Measurements from ENCODE around the gene WDR41.

The WDR41 gene

DNA sequence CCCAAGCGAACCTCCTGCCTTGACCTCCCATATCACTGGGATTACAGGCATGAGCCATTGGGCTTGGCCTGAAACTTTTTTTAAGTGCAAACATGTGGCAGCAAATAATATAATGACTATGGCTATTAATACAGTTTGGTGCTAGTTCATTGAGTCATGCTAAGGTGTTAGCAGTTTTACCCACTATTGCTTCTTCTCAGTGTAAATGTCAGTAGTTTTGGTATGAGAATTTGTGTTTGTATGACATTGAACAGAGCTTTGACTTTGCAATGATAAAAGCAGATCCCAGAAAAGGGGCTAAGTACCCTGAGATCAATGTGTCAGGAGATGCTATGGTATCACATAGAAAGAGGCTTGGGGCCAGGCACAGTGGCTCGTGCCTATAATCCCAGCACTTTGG lies 67.2 kb downstream of the WDR41 start:
- Histone ChIP-seq H3K56ac (ENCODE audit: low read length) (no peak overlapping the region), H3K79me2 (ENCODE audit: control insufficient read depth, insufficient read depth, low read length) (no peaks in the 10 kb centered on the region), H3K4me1 (ENCODE audit: control insufficient read depth, low read depth, low read length) (no peaks in the 10 kb centered on the region), H4K5ac (ENCODE audit: low read length) (no peak overlapping the region), H3K23ac (ENCODE audit: low read length) (no peak overlapping the region), H3K18ac (ENCODE audit: low read length) (no peak overlapping the region), H2BK5ac (ENCODE audit: low read length) (no peak overlapping the region), H2BK15ac (replicated peaks; ENCODE audit: low read depth) (no peak overlapping the region), H3K4me3 (ENCODE audit: low read length) (no peak overlapping the region), H3K4ac (ENCODE audit: low read depth, low read length) (no peak overlapping the region), H2AK5ac (ENCODE audit: low read length) (no peak overlapping the region), H3K27me3 (ENCODE audit: insufficient read depth, low read length, poor library complexity) (no peaks in the 10 kb centered on the region), H3K79me1 (ENCODE audit: low read length) (no peaks in the 10 kb centered on the region), H4K8ac (ENCODE audit: low read depth, low read length) (no peak overlapping the region), H2BK120ac (ENCODE audit: low read depth, low read length) (no peak overlapping the region), H3K36me3 (ENCODE audit: control insufficient read depth, insufficient read depth, low read length) (no peaks in the 10 kb centered on the region), H3K4me2 (ENCODE audit: low read length) (no peak overlapping the region), H3K27ac (ENCODE audit: low read depth, low read length) (no peak overlapping the region), H3K9ac (ENCODE audit: low read length) (no peak overlapping the region)
- no peak for DNase-seq
- no CpG with 5 or more reads among the region's 2 CpGs for WGBS (ENCODE audit: extremely low coverage, insufficient coverage, low lambda C conversion rate)

- H3K27ac ChIP-seq (ENCODE audit: low read depth, low read length): no peak overlapping the region
- H3K4me1 ChIP-seq (ENCODE audit: control insufficient read depth, low read depth, low read length): no peaks in the 10 kb centered on the region
- WGBS (ENCODE audit: extremely low coverage, insufficient coverage, low lambda C conversion rate): no CpG with 5 or more reads among the region's 2 CpGs
- H3K23ac ChIP-seq (ENCODE audit: low read length): no peak overlapping the region
- H2BK5ac ChIP-seq (ENCODE audit: low read length): no peak overlapping the region
- H3K36me3 ChIP-seq (ENCODE audit: control insufficient read depth, insufficient read depth, low read length): no peaks in the 10 kb centered on the region
- H2BK15ac ChIP-seq (replicated peaks; ENCODE audit: low read depth): no peak overlapping the region
- no peak overlapping the region for H2BK120ac ChIP-seq (ENCODE audit: low read depth, low read length)
- H3K79me2 ChIP-seq (ENCODE audit: control insufficient read depth, insufficient read depth, low read length): no peaks in the 10 kb centered on the region
- no peak overlapping the region for H3K4me3 ChIP-seq (ENCODE audit: low read length)
- no peak overlapping the region for H4K8ac ChIP-seq (ENCODE audit: low read depth, low read length)
- H4K5ac ChIP-seq (ENCODE audit: low read length): no peak overlapping the region
- no peak overlapping the region for H3K4ac ChIP-seq (ENCODE audit: low read depth, low read length)
- H3K27me3 ChIP-seq (ENCODE audit: insufficient read depth, low read length, poor library complexity): no peaks in the 10 kb centered on the region
- no peak overlapping the region for H3K18ac ChIP-seq (ENCODE audit: low read length)
- no peak overlapping the region for H3K56ac ChIP-seq (ENCODE audit: low read length)
- no peak overlapping the region for H3K9ac ChIP-seq (ENCODE audit: low read length)
- no peaks in the 10 kb centered on the region for H3K79me1 ChIP-seq (ENCODE audit: low read length)
- DNase-seq: no peak
- H2AK5ac ChIP-seq (ENCODE audit: low read length): no peak overlapping the region
- H3K4me2 ChIP-seq (ENCODE audit: low read length): no peak overlapping the region
Measured at GRCh38 chr5:77423022-77423750, 68.9 kb downstream of the WDR41 start.

- Histone ChIP-seq H2AK5ac (ENCODE audit: low read length) (no peak overlapping the region), H3K27me3 (ENCODE audit: insufficient read depth, low read length, poor library complexity) (no peaks in the 10 kb centered on the region), H3K36me3 (ENCODE audit: control insufficient read depth, insufficient read depth, low read length) (no peaks in the 10 kb centered on the region), H3K4me3 (ENCODE audit: low read length) (no peak overlapping the region), H4K5ac (ENCODE audit: low read length) (no peak overlapping the region), H4K8ac (ENCODE audit: low read depth, low read length) (no peak overlapping the region), H3K4me1 (ENCODE audit: control insufficient read depth, low read depth, low read length) (no peaks in the 10 kb centered on the region), H2BK5ac (ENCODE audit: low read length) (no peak overlapping the region), H3K56ac (ENCODE audit: low read length) (no peak overlapping the region), H3K79me1 (ENCODE audit: low read length) (no peaks in the 10 kb centered on the region), H3K4ac (ENCODE audit: low read depth, low read length) (no peak overlapping the region), H3K79me2 (ENCODE audit: control insufficient read depth, insufficient read depth, low read length) (no peaks in the 10 kb centered on the region), H3K4me2 (ENCODE audit: low read length) (no peak overlapping the region), H3K23ac (ENCODE audit: low read length) (no peak overlapping the region), H2BK15ac (replicated peaks; ENCODE audit: low read depth) (no peak overlapping the region), H2BK120ac (ENCODE audit: low read depth, low read length) (no peak overlapping the region), H3K18ac (ENCODE audit: low read length) (no peak overlapping the region), H3K9ac (ENCODE audit: low read length) (no peak overlapping the region), H3K27ac (ENCODE audit: low read depth, low read length) (no peak overlapping the region)
- DNase-seq: no peak
- no CpG with 5 or more reads among the region's 3 CpGs for WGBS (ENCODE audit: extremely low coverage, insufficient coverage, low lambda C conversion rate)
Measured at GRCh38 chr5:77420940-77421339, 71.2 kb downstream of the WDR41 start.

- Histone ChIP-seq H3K79me2 (ENCODE audit: control insufficient read depth, insufficient read depth, low read length) (no peaks in the 10 kb centered on the region), H2BK15ac (replicated peaks; ENCODE audit: low read depth) (no peak overlapping the region), H3K4me2 (ENCODE audit: low read length) (no peak overlapping the region), H3K4me1 (ENCODE audit: control insufficient read depth, low read depth, low read length) (no peaks in the 10 kb centered on the region), H2BK5ac (ENCODE audit: low read length) (no peak overlapping the region), H4K5ac (ENCODE audit: low read length) (no peak overlapping the region), H4K8ac (ENCODE audit: low read depth, low read length) (no peak overlapping the region), H3K18ac (ENCODE audit: low read length) (no peak overlapping the region), H3K27ac (ENCODE audit: low read depth, low read length) (no peak overlapping the region), H3K36me3 (ENCODE audit: control insufficient read depth, insufficient read depth, low read length) (no peaks in the 10 kb centered on the region), H2AK5ac (ENCODE audit: low read length) (no peak overlapping the region), H3K23ac (ENCODE audit: low read length) (no peak overlapping the region), H3K9ac (ENCODE audit: low read length) (no peak overlapping the region), H3K27me3 (ENCODE audit: insufficient read depth, low read length, poor library complexity) (no peaks in the 10 kb centered on the region), H3K4me3 (ENCODE audit: low read length) (no peak overlapping the region), H3K4ac (ENCODE audit: low read depth, low read length) (no peak overlapping the region), H3K79me1 (ENCODE audit: low read length) (no peaks in the 10 kb centered on the region), H2BK120ac (ENCODE audit: low read depth, low read length) (no peak overlapping the region), H3K56ac (ENCODE audit: low read length) (no peak overlapping the region)
- no peak for DNase-seq
- WGBS (ENCODE audit: extremely low coverage, insufficient coverage, low lambda C conversion rate): no CpG with 5 or more reads among the region's 8 CpGs
Measured at GRCh38 chr5:77419644-77420582, 72.2 kb downstream of the WDR41 start.

GRCh38 chr5:77418601-77419581 lies 73.2 kb downstream of the WDR41 start:
- no peak overlapping the region for H3K4me2 ChIP-seq (ENCODE audit: low read length)
- H2AK5ac ChIP-seq (ENCODE audit: low read length): no peak overlapping the region
- H3K56ac ChIP-seq (ENCODE audit: low read length): no peak overlapping the region
- DNase-seq: no peak
- no peak overlapping the region for H3K4ac ChIP-seq (ENCODE audit: low read depth, low read length)
- no peak overlapping the region for H3K27ac ChIP-seq (ENCODE audit: low read depth, low read length)
- H3K23ac ChIP-seq (ENCODE audit: low read length): no peak overlapping the region
- H3K9ac ChIP-seq (ENCODE audit: low read length): no peak overlapping the region
- WGBS (ENCODE audit: extremely low coverage, insufficient coverage, low lambda C conversion rate): no CpG with 5 or more reads among the region's 13 CpGs
- no peak overlapping the region for H4K5ac ChIP-seq (ENCODE audit: low read length)
- no peaks in the 10 kb centered on the region for H3K4me1 ChIP-seq (ENCODE audit: control insufficient read depth, low read depth, low read length)
- no peak overlapping the region for H4K8ac ChIP-seq (ENCODE audit: low read depth, low read length)
- H3K36me3 ChIP-seq (ENCODE audit: control insufficient read depth, insufficient read depth, low read length): no peaks in the 10 kb centered on the region
- H2BK15ac ChIP-seq (replicated peaks; ENCODE audit: low read depth): no peak overlapping the region
- H3K27me3 ChIP-seq (ENCODE audit: insufficient read depth, low read length, poor library complexity): no peaks in the 10 kb centered on the region
- no peak overlapping the region for H2BK120ac ChIP-seq (ENCODE audit: low read depth, low read length)
- H3K4me3 ChIP-seq (ENCODE audit: low read length): no peak overlapping the region
- no peaks in the 10 kb centered on the region for H3K79me1 ChIP-seq (ENCODE audit: low read length)
- no peak overlapping the region for H3K18ac ChIP-seq (ENCODE audit: low read length)
- H2BK5ac ChIP-seq (ENCODE audit: low read length): no peak overlapping the region
- no peaks in the 10 kb centered on the region for H3K79me2 ChIP-seq (ENCODE audit: control insufficient read depth, insufficient read depth, low read length)
